ENCODE data around the gene SKA1.

SKA1 gene

GRCh38 chr18:50331691-50332090 lies 43.2 kb upstream of the SKA1 start (continued):
- no peak for TF ChIP-seq ZNF513 (tag by site-specific recombination; IDR thresholded peaks at IDR 0.05)

- Histone ChIP-seq H3K4me3 (ENCODE audit: low read depth, low read length) (no peak overlapping the region), H3K9me3 (ENCODE audit: control insufficient read depth, insufficient read depth, low read depth, low read length) (no peaks in the 10 kb centered on the region), H3K36me3 (ENCODE audit: control insufficient read depth in 2 of 2, insufficient read depth in 1 of 2, low read length in 2 of 2) (no peaks in the 10 kb centered on the region), H3K4me1 (ENCODE audit: control insufficient read depth, insufficient read depth, low read length) (no peaks in the 10 kb centered on the region), H3K27ac (ENCODE audit: extremely low read depth, low read depth, low read length) (no peak overlapping the region)
- TF ChIP-seq ZNF791 (tag by site-specific recombination; IDR thresholded peaks at IDR 0.05) (no peak), ZNF707 (tag by site-specific recombination; IDR thresholded peaks at IDR 0.05) (no peak), ZNF701 (tag by site-specific recombination; IDR thresholded peaks at IDR 0.05) (no peak), KLF9 (tag by site-specific recombination; IDR thresholded peaks at IDR 0.05; ENCODE audit: low read depth) (no peak), OVOL3 (tag by site-specific recombination; IDR thresholded peaks at IDR 0.05) (no peak), YY2 (tag by site-specific recombination; IDR thresholded peaks at IDR 0.05) (no peak), YY1 (tag by site-specific recombination; IDR thresholded peaks at IDR 0.05) (no peak), ZNF121 (tag by site-specific recombination; IDR thresholded peaks at IDR 0.05) (no peak), BCL11B (tag by site-specific recombination; IDR thresholded peaks at IDR 0.05; ENCODE audit: low read depth) (no peak), ZNF600 (tag by site-specific recombination; IDR thresholded peaks at IDR 0.05) (no peak), PBX3 (CRISPR knock-in tag; IDR thresholded peaks at IDR 0.05) (no peak), ZXDB (tag by site-specific recombination; IDR thresholded peaks at IDR 0.05) (no peak), SP2 (tag by site-specific recombination; IDR thresholded peaks at IDR 0.05) (no peak), ZNF140 (tag by site-specific recombination; IDR thresholded peaks at IDR 0.05) (no peak), ZNF350 (tag by site-specific recombination; IDR thresholded peaks at IDR 0.05) (no peak), ZBTB6 (tag by site-specific recombination; IDR thresholded peaks at IDR 0.05) (no peak), ZNF169 (tag by site-specific recombination; IDR thresholded peaks at IDR 0.05) (no peak), ZEB2 (tag by site-specific recombination; IDR thresholded peaks at IDR 0.05) (no peak), ZNF37A (tag by site-specific recombination; IDR thresholded peaks at IDR 0.05) (no peak)
- CTCF ChIA-PET: no interaction called here
- POLR2A ChIA-PET: no interaction called here
Observed at GRCh38 chr18:50334546-50335152, 40.2 kb upstream of the SKA1 start.

- Histone ChIP-seq H3K4me1 (ENCODE audit: control insufficient read depth, insufficient read depth, low read length) (no peaks in the 10 kb centered on the region), H3K9me3 (ENCODE audit: control insufficient read depth, insufficient read depth, low read depth, low read length) (no peaks in the 10 kb centered on the region), H3K27ac (ENCODE audit: extremely low read depth, low read depth, low read length) (no peak overlapping the region), H3K4me3 (ENCODE audit: low read depth, low read length) (no peak overlapping the region), H3K36me3 (ENCODE audit: control insufficient read depth in 2 of 2, insufficient read depth in 1 of 2, low read length in 2 of 2) (no peaks in the 10 kb centered on the region)
- TF ChIP-seq ZNF423 (tag by site-specific recombination; IDR thresholded peaks at IDR 0.05) (no peak), AEBP2 (tag by site-specific recombination; IDR thresholded peaks at IDR 0.05; ENCODE audit: borderline replicate concordance) (no peak), ZNF664 (tag by site-specific recombination; IDR thresholded peaks at IDR 0.05) (no peak), SCRT2 (tag by site-specific recombination; IDR thresholded peaks at IDR 0.05) (0 out of 2 replicates have a peak, but pooled peaks have one; percentile 15), YY2 (tag by site-specific recombination; IDR thresholded peaks at IDR 0.05) (no peak)
- POLR2A ChIA-PET: no interaction called here
- CTCF ChIA-PET: interaction anchor here (1.0 kb wide), 1 partner anchor 19 kb away, joined by 4 read pairs; no protein-coding TSS in a partner anchor
Observed at GRCh38 chr18:50338122-50338521, 36.7 kb upstream of the SKA1 start.

All from HEK293 (cell line).